TTC549 (cell line): ENCODE data around the gene CABP5.

Experiments used
- FAIRE-seq: peaks from 2 replicates; lab custom pipeline; 2012; peaks lifted over from hg19 to GRCh38; lab: Jason Lieb, UNC

Gene CABP5

DNA sequence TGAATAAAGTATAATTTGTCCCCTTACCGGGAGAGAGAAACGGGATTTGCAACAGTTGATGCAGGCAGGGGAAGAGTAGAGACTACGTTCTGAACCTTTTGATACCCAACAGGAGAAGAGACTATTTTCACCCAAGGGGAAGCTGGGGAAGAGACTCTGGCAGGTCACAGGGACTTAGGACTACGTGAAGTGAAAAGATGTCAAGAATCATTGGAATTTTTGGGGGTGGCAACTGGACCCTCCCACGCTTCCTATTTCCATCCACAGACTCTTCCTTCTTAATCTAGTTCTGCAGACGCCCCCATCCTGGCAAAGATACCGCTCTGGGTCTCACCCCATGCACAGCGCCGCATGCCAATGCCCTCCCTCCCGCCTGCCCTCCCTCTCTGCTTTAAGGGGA, 13.8 kb downstream of the CABP5 start:
- FAIRE-seq, result no peak

DNA sequence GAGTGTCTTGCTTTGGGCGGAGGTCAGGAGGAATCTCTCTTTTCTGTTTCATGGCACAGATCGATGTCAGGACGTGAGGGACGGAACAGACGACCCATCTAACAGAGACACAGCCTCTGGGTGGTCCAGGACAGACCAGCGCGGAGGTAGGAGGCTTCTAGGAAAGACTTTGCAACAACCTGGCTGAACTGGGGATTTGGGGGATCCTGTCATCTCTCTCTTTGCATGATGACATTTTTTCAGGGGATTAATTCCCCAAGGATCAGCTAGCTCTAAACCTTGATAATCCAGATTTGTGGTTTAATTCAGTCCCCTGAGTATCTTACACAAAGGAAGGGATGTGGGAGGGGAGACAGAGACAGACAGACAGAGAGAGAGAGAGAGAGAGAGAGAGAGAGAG, 14.4 kb downstream of the CABP5 start:
- FAIRE-seq, result no peak

DNA sequence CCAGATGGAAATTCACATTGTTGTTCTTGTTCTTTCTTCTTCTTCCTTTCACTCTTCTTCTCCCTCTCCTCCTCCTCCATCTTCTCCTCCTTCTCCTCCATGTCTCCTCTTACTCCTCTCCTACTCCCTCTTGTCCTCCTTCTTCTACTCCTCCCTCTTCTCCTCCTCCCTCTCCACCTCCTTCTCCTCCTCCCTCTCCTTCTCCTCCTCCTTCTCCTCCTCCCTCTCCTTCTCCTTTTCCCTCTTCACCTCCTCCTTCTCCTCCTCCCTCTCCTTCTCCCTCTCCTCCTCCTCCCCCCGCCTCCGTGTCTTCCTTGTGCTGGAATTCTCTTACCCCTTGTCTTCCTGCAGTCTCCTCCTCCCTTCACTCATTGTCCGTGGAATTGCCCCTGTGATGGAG, 18.4 kb downstream of the CABP5 start:
- no peak for FAIRE-seq

DNA sequence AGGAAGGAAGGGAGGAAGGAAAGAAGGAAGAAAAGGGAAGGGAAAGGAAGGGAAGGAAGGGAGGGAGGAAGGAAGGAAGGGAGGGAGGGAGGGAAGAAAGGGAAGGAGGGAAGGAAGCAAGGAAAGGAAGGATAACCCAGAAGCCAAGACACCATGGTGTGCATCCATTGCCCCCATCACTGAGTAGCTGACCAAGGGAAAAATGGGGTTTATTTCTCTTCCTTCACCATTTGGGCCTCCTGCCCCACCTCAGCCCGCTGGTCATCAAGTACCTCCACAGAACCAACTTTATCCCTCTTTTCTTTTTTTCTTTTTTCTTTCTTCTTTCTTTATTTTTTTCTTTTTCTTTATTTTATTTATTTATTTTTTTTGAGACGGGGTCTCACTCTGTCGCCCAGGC, 20.4 kb downstream of the CABP5 start:
- FAIRE-seq, result no peak

DNA sequence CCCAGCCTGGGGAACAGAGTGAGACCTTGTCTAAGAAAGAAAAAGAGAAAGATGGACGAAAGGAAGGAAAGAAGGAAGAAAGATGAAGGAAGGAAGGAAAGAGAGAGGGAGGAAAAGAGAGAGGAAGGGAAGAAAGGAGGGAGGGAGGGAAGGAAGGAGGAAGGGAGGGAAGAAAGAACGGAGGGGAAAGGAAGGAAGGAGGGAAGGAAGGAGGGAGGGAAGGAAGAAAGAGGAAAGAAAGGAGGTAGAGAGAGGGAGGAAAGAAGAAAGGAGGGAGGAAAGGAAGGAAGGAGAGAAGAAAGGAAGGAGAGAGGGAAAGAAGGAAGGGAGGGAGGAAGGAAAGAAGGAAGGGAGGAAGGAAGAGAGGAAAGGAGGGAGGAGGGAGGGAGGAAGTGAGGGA, 20.9 kb downstream of the CABP5 start:
- FAIRE-seq, result no peak

DNA sequence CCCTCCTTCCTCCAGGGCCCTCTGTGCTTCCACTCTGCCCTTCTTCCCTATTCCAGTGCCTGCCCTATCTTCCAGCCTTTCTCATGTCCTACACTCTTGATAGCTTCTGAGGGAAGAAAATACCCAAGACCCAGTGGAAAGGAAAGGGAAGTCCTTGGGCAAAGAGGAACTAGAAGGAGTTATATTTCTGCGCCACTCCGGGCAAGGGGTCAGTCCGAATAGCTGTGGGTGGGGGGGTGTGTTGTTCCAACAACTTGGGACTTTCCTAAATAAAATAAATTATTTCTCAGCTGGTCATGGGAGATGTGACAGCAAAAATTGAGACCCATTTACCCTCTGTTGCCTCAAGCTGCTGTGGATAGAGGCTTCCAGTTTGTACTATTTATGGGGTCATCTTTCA, 23.2 kb downstream of the CABP5 start:
- FAIRE-seq, result no peak

DNA sequence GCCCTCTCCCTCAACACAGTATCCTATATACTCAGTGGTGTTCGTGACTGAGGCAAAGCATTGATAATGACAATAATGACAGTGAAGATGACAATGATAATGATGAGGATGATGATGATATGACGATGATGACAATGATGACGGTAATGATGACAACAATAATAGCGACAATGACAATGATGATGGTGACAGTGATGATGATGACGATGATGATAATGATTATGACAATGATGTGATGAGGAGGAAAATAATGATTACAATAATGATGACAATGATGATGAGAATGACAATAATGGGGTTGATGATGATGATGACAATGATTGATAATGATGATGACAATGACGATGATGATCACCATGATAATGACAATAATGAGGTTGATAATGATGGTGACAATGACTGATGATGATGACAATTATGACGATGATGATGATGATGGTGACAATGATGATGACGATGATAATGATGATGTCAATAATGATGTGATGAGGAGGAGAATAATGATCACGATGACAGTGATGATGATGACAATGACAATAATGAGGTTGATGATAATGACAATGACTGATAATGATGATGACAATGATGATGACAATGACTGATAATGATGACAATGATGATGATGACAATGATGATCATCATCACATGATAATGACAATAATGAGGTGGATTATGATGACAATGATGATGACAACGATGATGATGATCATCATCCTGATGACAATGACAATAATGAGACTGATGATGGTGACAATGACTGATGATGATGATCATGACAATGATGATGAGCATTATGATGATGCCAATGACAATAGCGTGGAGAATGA, 32.7 kb downstream of the CABP5 start:
- no peak for FAIRE-seq

DNA sequence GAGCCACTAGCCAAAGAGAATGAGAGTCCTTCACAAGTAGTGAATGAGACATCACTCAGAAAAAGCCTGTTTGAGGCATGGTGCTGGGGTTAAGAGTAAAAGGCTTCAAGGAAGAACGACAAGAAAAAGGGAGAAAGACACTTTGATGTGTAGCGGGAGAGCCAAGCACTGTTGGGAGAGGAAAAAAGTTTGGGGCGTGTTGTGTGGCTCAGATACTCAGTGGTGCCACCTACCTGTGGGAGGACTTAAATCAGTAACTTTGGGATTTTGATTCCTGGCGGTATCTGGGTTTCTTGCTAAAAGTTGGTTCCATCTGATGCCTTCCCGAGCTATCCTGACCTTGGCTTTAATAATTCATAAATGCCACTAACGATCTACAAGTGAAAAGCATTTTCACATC, 37.1 kb downstream of the CABP5 start:
- FAIRE-seq, result no peak

DNA sequence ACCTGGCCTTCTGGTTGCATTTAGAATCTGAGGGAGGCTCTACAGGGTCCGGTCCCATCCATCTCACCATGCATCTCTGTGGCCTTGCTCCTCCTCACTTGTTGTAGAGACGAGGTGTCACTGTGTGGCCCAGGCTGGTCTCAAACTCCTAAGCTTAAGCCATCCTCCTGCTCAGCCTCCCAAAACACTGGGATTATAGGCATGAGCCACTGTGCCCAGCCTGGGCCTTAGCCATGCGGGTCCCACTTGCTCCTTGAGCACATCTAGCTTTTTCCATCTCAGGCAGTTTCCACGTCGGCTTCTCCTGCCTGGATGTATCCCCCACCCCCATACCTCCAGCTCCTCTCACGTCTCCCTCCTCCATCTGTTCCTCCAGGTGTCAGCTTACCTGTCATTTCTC, 39.6 kb downstream of the CABP5 start:
- no peak for FAIRE-seq

DNA sequence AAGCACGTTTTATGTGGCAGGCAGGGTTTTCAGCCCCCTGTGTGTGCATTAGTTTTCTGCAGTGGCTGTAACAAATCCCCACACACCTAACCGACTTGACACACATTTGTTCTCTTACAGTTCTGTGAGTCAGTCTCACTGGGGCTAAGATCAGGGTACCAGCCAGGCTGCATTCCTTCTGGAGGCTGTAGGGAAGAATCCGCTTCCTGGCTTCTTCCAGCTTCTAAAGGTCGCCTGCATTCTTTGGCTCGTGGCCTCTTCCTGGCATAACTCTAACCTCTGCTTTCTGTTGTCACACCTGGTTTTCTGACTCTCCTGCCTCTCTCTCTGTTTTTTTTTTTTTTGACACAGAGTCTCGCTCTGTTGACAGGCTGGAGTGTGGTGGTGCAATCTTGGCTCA, 43.0 kb downstream of the CABP5 start:
- FAIRE-seq, result no peak

DNA sequence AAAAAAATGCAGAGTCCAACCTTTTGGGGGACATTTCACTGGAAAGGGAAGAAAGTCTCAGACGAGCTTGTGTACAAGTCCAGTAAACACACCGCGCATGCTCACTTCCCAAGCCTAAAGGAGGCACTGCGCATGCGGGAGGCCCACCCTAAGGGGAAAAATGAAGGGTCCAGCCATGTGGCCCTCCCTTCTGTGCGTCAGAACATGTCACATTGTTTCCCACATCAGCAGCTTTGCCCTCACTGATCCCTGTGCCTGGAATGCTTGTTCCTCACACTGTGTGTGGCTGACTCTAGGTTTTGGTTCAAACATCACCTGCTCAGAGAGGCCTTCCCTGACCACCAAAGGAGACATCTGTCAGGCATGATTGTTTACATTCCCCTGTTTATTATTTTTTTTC, 45.1 kb downstream of the CABP5 start:
- no peak for FAIRE-seq

DNA sequence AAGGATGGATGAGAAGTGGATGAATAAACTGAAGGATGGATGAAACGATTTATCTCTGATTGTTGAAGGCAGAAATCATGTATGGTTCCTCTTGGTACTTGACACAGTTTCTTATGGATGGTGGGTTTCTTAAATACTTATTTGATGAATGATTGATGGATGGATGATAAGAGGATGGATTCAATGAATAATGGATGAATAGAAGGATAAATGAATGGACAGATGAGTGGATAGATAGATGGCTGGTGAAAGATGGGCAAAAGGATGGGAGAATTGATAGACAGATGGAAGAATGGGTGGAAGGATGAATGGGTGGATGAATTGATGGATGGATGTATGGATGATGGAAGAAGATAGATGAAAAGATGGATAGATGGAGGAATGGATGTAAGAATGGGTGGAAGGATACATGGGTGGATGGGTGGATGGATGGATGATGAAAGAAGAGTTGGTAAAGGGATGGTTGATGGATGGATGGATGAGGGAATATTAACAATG, 47.6 kb downstream of the CABP5 start:
- no peak for FAIRE-seq

DNA sequence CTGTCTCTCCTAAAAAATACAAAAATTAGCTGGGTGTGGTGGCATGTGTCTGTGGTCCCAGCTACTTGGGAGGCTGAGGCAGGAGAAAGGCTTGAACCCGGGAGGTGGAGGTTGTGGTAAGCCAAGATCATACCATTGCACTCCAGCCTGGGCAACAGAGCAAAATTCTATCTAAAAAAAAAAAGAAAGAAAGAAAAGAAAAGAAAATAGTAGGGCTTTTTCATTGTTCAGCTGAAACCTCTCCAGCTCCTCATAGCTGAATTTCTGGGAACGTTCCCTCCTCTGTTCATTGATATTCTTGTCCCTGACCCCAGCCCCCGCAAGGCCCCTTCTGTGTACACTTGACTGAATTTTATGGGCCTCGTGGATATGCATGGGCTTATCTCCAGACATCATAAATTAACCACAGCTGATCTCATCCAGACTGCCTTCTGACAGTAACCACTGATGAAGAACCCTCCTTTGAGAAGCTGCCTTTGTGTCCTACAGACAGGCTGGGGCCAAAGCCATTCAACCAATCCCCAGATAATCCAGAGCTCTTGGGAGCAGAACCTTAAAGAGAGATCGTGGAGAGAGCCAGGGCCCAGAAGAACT, 49.6 kb downstream of the CABP5 start, which contains the start of gene ELSPBP1:
Gene ELSPBP1 (plus strand): TSS at position 424 of the 594 bp plus-strand sequence. CDS start 14,036 bp downstream, outside the sequence.
- no peak for FAIRE-seq

DNA sequence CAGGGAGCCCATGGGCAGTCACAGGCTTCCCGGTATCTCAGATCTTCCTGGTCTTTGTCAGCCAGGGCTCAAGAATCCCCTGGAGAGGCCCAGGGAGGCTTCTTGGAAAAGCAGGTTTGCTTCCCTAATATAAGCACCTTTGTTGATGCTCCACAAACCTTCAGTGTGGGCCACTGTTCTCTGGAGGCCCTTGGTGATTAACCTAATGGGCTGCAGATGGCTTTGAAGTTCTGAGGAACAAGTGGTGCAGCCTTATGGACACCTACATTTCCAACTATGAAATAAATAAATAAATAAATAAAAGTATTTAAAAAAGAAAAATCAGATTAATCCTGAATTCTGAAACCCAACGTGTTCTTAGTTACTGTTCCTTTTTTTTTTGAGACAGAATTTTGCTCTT, 51.8 kb downstream of the CABP5 start, which contains the start of gene BSPH1:
Gene BSPH1 (minus strand): TSS at position 101 of the 400 bp plus-strand sequence. CDS start 89 bp downstream, at position 12.
- no peak for FAIRE-seq

DNA sequence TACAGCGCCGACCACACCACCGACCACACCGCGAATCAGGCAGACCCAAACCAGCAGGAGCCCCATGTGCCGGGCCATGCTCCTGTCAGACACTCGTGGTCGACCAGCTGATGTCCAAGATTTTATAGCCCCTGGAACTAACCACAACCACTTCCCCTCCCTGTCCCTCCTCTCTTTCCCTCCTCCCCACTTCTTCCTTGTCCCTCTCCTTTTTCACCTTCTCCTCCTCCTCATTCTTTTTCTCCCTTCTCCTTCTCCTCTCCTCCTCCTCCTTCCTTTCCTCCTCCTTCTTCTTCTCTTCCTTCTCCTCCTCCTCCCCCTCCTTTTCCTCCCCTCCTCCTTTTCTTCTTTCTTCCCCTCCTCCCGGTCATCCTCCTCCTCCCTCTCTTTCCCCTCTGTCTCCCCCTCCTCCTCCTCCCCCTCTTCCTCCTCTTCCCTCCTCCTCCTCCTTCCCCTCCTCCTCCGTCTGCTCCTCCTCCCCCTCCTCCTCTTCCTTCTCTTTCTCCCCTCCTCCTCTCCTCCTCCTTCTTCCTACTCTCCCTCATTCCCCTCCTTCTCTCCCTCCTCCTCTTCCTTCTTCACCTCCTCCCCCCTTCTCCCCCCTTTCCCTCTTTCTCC, 52.6 kb downstream of the CABP5 start:
- FAIRE-seq, result no peak
